Smooth muscle cell (in vitro differentiated cells): ENCODE data around the gene CACNG7. TPM values are rescaled to one million over a fixed set of nuclear protein-coding genes. Genes with fewer than 3 reads are reported as not detected.

Experiments used
- DNase-seq: peaks from one replicate; lab custom pipeline; 2025; ENCODE audit not compliant: unreplicated experiment; lab: John Stamatoyannopoulos, UW
- H2AFZ ChIP-seq: fragments of 200-600 bp; sonication (generic); 2 replicates; pipeline ENCODE4 v1.6.0; 2016; ENCODE audit warnings: antibody characterized with exemption, low read depth, mild to moderate bottlenecking
- H3F3A ChIP-seq: fragments of 200-600 bp; sonication (generic); 2 replicates; pipeline ENCODE4 v1.6.0; 2017; ENCODE audit warnings: antibody characterized with exemption, low read depth
- H3K27ac ChIP-seq: fragments of 200-600 bp; sonication (generic); 2 replicates; pipeline ENCODE4 v1.5.1; 2016; ENCODE audit warnings: low read depth, mild to moderate bottlenecking
- H3K27me3 ChIP-seq: fragments of 200-600 bp; sonication (generic); 2 replicates; pipeline ENCODE4 v1.6.1; 2016; ENCODE audit warnings: low read depth, mild to moderate bottlenecking
- H3K36me3 ChIP-seq: fragments of 200-600 bp; sonication (generic); 2 replicates; pipeline ENCODE4 v1.5.1; 2016; ENCODE audit warnings: low read depth
- H3K4me1 ChIP-seq: fragments of 200-600 bp; sonication (generic); 2 replicates; pipeline ENCODE4 v1.5.1; 2016; ENCODE audit warnings: low read depth
- H3K4me2 ChIP-seq: fragments of 200-600 bp; sonication (generic); 2 replicates; pipeline ENCODE4 v1.6.0; 2016; ENCODE audit warnings: mild to moderate bottlenecking
- H3K4me3 ChIP-seq: fragments of 200-600 bp; sonication (generic); 2 replicates; pipeline ENCODE4 v1.5.1; 2016; ENCODE audit warnings: mild to moderate bottlenecking
- H3K79me2 ChIP-seq: fragments of 200-600 bp; sonication (generic); 2 replicates; pipeline ENCODE4 v1.6.0; 2016; ENCODE audit warnings: low read depth, mild to moderate bottlenecking
- H3K9ac ChIP-seq: fragments of 200-600 bp; sonication (generic); 2 replicates; pipeline ENCODE4 v1.6.0; 2016; ENCODE audit warnings: low read depth
- H3K9me3 ChIP-seq: fragments of 200-600 bp; sonication (generic); replicated peaks from 2 replicates; pipeline ENCODE4 v1.5.1; 2016; ENCODE audit warnings: low read depth
- H4K20me1 ChIP-seq: fragments of 200-600 bp; sonication (generic); 2 replicates; pipeline ENCODE4 v1.6.0; 2016; ENCODE audit warnings: low read depth
- CTCF ChIP-seq: fragments of 200-600 bp; sonication (generic); IDR thresholded peaks from 2 replicates; pipeline ENCODE4 v1.5.1; 2017; ENCODE audit warnings: borderline replicate concordance, mild to moderate bottlenecking, antibody characterized with exemption; ENCODE audit not compliant: insufficient read depth, poor library complexity, severe bottlenecking
- WGBS: methylation state at CpG from one replicate; pipeline ENCODE4 v1.1.7; 2016; ENCODE audit warnings: low lambda C conversion rate; 5-methylcytosine and 5-hydroxymethylcytosine counted together
- polyA plus RNA-seq: library from polyadenylated mRNA; unstranded; fragments of >200 nt; fragmentation: Nextera tagmentation; extraction: Ambion mirVana; gene quantifications from 2 replicates; pipeline ENCODE4 v1.2.1, GENCODE V29; 2016
- total RNA-seq: library from RNA; depleted of rRNA; stranded (reverse); fragments of >200 nt; gene quantifications from 2 replicates; pipeline ENCODE4 v1.2.3, GENCODE V29; 2014

CACNG7 gene
- total and polyA plus RNA-seq, 2 experiments from 2014 or later: 1.3 to 6.1 TPM

- Histone ChIP-seq H3K9me3 (no peaks in the 10 kb centered on the region), H3K79me2 (no peaks in the 10 kb centered on the region), H3K27ac (no peak overlapping the region), H4K20me1 (no peaks in the 10 kb centered on the region), H3K27me3 (peaks cover 59% of the 10 kb centered on the region), H3K9ac (no peak overlapping the region), H3K4me3 (peak overlapping the region; percentile 38), H3K4me1 (peaks cover 6% of the 10 kb centered on the region), H3F3A (peaks cover 4% of the 10 kb centered on the region), H2AFZ (no peak overlapping the region), H3K36me3 (no peaks in the 10 kb centered on the region), H3K4me2 (peak overlapping the region; percentile 82)
- no peak for TF ChIP-seq CTCF
- no peak for DNase-seq
- 16% methylated on average over 16 of the region's 18 CpGs for WGBS
Measured at GRCh38 chr19:53882391-53883050, 26.6 kb upstream of the CACNG7 start.

- H4K20me1 ChIP-seq: no peaks in the 10 kb centered on the region
- no peak overlapping the region for H3K27ac ChIP-seq
- peaks cover 59% of the 10 kb centered on the region for H3K27me3 ChIP-seq
- H3F3A ChIP-seq: peaks cover 4% of the 10 kb centered on the region
- no peak overlapping the region for H2AFZ ChIP-seq
- H3K36me3 ChIP-seq: no peaks in the 10 kb centered on the region
- H3K9me3 ChIP-seq: no peaks in the 10 kb centered on the region
- H3K4me2 ChIP-seq: no peak overlapping the region
- H3K9ac ChIP-seq: no peak overlapping the region
- H3K4me3 ChIP-seq: no peak overlapping the region
- no peaks in the 10 kb centered on the region for H3K79me2 ChIP-seq
- no peak for DNase-seq
- TF ChIP-seq CTCF: no peak
- H3K4me1 ChIP-seq: peaks cover 6% of the 10 kb centered on the region
- 4% methylated on average over 4 of the region's 19 CpGs for WGBS
Measured at GRCh38 chr19:53883231-53883661, 25.8 kb upstream of the CACNG7 start.

- no peak for DNase-seq
- Histone ChIP-seq H3K79me2 (no peaks in the 10 kb centered on the region), H3K4me1 (peaks cover 6% of the 10 kb centered on the region), H3F3A (peaks cover 4% of the 10 kb centered on the region), H3K9ac (no peak overlapping the region), H4K20me1 (no peaks in the 10 kb centered on the region), H3K4me2 (no peak overlapping the region), H3K36me3 (no peaks in the 10 kb centered on the region), H2AFZ (no peak overlapping the region), H3K27ac (no peak overlapping the region), H3K4me3 (no peak overlapping the region), H3K9me3 (no peaks in the 10 kb centered on the region), H3K27me3 (peaks cover 59% of the 10 kb centered on the region)
- WGBS: 69% methylated on average over 11 of the region's 11 CpGs
- TF ChIP-seq CTCF: no peak
Measured at GRCh38 chr19:53883741-53884140, 25.3 kb upstream of the CACNG7 start.

GRCh38 chr19:53884256-53884655 is 24.8 kb upstream of the CACNG7 start:
- DNase-seq: no peak
- peaks cover 59% of the 10 kb centered on the region for H3K27me3 ChIP-seq
- no peak overlapping the region for H3K4me3 ChIP-seq
- H3K36me3 ChIP-seq: no peaks in the 10 kb centered on the region
- H3F3A ChIP-seq: peaks cover 4% of the 10 kb centered on the region
- H3K9me3 ChIP-seq: no peaks in the 10 kb centered on the region
- WGBS: 69% methylated on average over 12 of the region's 12 CpGs
- no peak overlapping the region for H3K4me2 ChIP-seq
- TF ChIP-seq CTCF: no peak
- H4K20me1 ChIP-seq: no peaks in the 10 kb centered on the region
- peaks cover 6% of the 10 kb centered on the region for H3K4me1 ChIP-seq
- H3K27ac ChIP-seq: no peak overlapping the region
- H3K79me2 ChIP-seq: no peaks in the 10 kb centered on the region
- no peak overlapping the region for H2AFZ ChIP-seq
- no peak overlapping the region for H3K9ac ChIP-seq
